Gastrocnemius medialis (tissue), 4 donors: Measurements from ENCODE around the gene PPP3R2.

Source experiments
- CTCF ChIP-seq, 5 experiments: fragments of 450-650 bp in 3 of 5; fragments of 200-600 bp in 2 of 5; sonication (generic) in 2 of 5; IDR thresholded peaks in 4 of 5; conservative IDR thresholded peaks in 1 of 5; 1 replicate in 4 of 5; 2 replicates in 1 of 5; pipeline ENCODE4 v1.5.1; 2016 to 2019; ENCODE audit warnings: antibody characterized with exemption in 5 of 5, mild to moderate bottlenecking in 3 of 5, moderate library complexity in 3 of 5
- POLR2A ChIP-seq, 2 donors: fragments of 450-650 bp; IDR thresholded peaks; one replicate each; pipeline ENCODE4 v1.6.1; 2017; ENCODE audit warnings: antibody characterized with exemption in 2 of 2, mild to moderate bottlenecking in 2 of 2, moderate library complexity in 2 of 2

DNA sequence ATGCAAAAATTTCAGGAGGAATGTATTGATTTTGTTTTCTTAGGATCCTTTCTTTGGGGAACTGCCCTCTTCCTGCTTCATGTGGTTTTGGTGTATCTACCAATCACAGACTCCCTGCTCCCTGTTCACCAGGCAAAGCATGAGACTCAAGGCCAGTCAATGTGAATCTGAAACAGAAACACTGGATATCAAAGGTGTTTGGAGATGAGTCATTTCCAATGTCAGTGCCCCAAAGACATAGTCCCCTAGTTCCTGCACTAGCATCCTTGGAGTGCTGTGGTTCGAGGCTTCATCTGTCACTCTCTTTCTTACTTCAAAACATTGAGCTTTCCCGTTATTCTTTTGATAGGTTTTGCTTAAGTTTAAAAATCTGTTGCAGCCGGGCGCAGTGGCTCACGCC is 8.1 kb downstream of the PPP3R2 start:
- no peak for TF ChIP-seq CTCF (IDR thresholded peaks at IDR 0.05 in 4 of 5, conservative IDR thresholded peaks at IDR 0.05 in 1 of 5)
- TF ChIP-seq POLR2A (IDR thresholded peaks at IDR 0.05): no peak
